Stimulated activated naive CD4-positive, alpha-beta T cell treated with Interleukin-2 at 50 U/mL for 16 hours (primary cell): Measurements from ENCODE around the gene TMEM123.

Source experiments
- DNase-seq: peaks from one replicate; lab custom pipeline; 2025; lab: John Stamatoyannopoulos, UW

Gene TMEM123

DNA sequence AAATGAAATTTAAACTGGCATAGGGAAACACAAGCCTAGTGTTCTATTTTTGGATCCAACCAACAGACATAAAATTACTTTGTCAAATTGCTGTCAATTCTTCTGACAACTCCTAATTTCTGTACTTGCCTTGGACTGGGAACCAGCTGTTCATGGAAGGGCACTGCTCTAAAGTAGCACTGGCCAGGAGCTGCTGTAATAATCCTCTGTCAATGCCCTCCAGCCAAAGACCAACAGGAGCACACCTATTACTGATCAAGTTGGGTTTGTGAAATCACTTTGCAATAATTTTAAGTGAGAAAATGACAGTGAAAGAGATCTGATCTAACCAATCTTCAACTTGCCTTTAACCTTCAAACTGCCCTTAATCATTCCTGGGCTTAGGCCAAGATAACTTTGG lies 18.9 kb upstream of the TMEM123 start:
- no peak for DNase-seq

DNA sequence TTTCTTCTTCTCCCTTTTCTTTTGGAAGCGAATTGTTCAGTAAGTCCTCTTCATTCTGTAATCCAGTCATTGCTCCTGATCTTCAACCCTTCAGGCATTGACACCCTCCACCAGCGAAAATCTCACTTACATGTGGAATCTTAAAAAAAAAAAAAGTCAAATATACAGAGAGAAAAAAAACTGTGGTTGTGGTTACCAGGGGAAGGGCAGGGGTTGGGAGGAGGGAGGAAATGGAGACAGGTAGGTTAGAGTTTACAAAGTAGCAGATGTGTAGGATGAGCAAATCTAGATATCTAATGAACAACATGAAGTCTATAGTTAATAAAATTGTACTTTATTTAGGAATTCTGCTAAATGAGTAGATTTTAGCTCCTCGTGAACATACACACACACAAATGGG lies 17.7 kb upstream of the TMEM123 start:
- no peak for DNase-seq

DNA sequence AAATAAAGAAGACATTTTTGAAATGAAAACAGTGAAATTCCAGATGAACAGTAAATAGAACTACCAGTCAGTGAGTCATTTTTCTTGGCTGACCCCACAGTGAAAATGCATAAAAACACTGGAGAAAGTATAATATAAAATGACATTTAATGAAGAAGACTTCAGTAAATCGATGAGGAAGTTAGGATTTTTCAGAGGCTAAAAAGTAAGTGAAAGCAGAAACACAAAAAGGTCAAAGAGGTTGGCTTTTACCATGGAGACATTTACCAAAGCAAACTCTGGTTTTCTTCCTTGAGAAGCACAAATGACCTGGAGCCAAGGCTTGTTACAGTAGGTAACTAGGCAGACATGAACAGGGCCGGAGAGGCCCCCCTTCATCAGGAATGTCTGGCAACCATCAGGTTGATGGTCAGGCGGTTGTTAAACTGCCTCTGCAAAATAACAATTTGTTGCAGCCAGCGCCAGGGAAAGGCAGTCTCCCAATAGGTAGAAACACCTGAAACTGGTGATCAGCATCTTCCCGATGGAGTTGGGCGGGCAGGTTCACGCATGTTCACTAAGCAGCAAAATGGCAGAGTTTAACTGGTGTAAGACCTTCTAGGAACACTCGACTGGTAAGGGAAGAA lies 16.7 kb upstream of the TMEM123 start:
- DNase-seq, result no peak

DNA sequence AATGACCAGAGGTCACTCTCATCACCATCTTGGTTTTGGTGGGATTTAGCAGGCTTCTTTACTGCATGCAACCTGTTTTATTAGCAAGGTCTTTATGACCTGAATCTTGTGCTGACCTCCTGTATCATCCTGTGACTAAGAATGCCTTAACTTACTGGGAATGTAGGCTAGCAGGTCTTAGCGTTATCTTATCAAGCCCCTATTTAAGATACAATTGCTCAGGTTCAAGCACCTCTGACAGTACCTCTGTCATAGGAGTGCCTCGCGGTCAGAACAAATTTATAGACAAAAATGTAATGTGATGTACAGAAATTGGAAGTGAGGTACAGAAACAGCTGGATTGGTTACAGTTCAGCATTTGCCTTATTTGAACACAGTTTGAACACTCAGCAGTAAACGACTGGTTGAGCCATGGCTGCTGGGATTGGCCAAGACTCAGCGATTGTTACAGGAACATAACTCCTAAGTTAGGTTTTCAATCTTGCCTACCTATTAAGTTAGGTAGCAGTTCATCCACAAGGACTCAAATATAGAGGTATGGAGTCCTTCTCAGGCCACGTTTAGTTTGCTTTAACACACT lies 16.1 kb upstream of the TMEM123 start:
- DNase-seq, result no peak

DNA sequence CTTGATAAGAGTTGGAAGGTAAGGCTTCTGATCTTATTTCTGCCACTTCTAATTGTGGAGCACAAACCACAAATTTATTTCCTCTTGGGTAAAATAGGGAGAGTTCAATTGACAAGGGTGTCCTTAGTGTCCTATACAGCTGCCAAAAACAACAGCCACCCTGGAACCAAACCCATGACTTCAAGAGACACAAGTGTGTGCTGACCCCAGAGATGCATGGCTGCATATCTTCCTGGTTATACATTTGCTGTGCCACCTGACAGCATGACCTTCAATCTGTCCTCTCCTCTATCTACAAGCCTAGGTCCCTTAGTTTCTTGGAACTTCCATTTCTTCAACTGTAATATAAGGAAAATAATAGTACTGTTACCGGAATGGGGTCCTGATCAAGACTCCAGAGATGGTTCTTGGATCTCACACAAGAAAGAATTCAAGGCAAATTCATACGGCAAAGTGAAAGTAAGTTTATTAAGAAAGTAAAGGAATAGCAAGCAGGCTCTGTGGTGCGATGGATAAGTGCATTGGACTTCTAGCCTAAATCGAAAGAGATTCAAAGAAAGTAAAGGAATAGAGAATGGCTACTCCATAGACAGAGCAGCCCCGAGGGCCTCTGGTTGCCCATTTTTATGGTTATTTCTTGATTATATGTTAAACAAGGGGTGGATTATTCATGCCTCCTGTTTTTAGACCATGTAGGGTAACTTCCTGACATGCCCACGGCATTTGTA lies 15.5 kb upstream of the TMEM123 start:
- no peak for DNase-seq

DNA sequence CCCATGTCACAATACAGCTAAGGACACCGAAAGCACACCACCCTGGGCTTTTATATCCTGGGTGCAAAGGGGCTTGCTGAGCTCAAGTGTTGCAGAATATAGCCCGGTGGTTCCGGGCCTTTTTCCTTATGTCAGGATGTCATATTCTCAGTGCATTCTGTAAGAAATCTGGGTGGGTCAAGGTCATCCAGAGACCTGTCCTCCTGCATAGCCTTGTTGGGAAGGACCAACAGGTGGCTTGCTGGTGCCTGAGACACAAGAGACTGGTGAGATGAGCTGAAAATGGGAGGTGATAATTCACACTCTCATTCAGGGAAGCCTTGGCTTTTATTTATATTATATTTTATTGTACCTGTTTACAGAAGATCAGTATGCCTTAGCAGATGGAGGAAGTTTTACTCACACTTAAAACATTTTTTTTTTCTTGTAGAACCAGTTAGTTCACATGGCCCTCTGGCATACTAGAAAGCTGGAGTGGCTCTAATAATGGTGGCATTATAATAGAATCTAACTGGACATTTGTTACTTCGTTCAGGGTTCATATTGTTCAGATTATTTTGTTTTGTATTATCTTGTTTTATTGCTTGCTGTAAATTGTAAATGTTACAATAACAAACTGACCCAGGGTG lies 14.6 kb upstream of the TMEM123 start:
- DNase-seq, result no peak

DNA sequence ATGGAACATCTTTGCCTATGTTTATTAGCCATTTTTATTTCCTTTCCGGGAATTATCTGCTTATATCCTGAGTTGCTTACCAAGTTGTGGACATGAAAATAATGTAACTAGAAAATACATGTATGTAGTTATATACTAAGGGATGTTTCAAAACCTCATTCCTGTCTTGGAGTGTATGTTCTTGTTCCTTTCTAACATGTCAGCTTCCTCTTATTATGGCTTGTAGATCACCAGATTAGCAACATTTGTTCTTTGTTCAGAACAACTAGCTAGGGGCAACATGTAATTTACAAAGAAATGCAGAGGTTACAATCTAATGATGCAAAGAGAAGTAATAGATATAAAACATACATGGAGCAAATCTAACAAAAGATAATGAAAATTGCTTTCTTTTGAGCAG lies 13.1 kb upstream of the TMEM123 start:
- DNase-seq, result no peak

DNA sequence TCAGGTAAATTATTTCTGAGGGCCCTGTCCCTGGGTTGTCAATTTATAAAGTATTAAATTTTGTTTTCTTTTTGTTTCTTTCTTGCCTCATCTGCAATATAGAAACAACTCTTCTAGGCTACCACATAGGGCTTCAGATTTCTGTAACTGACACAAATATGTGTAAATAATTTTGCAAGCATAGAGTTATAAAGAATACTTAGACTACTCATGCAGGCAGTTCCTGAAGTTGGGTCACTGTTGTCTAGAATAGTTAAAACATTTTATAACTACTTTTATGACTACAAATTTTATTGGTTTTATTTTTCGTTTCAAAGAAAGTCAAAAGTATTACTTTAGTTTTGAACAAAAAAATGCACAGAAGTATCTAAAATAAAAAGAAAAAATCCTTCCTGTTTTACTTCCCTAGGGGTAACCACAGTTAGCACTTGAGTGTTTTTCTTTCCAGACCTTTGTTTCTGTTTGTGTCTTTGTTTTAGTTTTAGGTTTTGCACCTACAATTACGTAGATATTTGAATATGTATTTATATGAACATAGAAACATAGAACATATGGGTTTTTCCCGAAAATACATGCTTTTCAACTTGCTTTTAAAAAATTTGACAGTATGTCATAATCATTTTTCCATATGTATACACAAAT lies 12.4 kb upstream of the TMEM123 start:
- DNase-seq, result no peak

DNA sequence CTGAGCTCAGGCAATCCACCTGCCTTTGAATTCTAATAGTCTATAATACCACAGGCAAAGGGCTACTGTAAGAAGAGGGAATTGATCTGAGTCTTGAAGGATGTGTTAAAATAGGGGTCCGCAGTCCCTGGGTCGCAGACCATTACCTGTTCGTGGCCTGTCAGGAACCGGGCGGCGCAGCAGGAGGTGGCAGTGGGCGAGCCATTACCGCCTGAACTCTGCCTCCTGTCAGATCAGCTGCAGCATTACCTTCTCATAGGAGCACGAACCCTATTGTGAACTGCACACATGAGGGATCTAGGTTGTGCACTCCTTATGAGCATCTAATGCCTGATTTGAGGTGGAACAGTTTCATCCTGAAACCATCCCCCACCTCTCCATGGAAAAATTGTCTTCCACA lies 11.5 kb upstream of the TMEM123 start:
- DNase-seq, result no peak

DNA sequence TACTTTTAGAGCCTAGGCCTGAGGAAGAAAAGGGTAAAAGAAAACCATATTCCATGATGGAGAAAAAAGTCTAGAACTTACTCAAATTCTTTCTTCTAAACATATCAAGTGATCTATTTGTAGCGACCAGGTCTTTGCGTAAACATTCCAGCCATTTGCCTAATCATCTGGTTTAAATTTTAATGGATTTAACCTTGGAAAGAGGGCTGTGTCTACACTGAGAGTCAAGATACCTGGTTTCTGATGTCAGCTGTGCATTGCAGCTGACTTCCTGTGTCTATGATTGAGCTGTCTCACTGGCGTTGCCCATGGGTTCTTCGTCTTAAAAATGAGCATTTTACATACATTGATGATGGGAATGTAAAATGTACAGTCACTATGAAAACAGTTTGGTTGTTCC lies 10.0 kb upstream of the TMEM123 start:
- DNase-seq, result no peak

DNA sequence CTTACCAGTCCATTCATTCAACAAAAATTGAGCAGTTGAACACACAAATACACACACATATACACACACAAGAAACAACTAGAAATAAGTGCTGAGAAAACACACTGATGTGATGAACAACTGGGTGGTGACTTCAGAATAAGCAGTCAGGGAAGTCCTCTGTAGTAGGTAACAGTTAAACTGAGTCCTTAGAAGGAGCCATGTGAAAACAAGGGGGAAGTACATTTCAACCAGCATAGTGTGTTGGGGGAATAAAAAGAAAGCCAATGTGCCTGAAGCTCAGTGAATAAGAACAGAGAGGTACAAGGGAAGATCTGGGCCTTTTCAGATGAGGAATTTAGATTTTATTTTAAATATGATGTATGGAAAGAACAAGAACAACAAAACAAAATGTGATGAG lies 6.8 kb upstream of the TMEM123 start:
- no peak for DNase-seq

DNA sequence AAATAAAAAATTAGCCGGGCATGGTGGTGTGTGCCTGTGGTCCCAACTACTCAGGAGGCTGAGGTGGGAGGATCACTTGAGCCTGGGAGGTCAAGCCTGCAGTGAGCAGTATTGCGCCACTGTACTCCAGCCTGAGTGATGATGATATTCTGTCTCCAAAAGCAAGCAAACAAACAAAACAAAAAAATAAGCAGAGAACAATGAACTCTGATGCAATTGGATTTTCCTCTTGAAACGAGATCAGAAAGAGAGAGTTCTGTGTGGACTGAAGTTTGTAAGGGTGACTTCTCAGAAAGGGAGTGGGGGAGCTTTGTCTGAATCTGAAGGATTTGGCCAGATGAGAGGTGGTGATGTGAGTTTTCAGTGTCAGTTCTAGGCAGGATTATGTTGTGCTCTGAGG lies 6.0 kb upstream of the TMEM123 start:
- DNase-seq, result no peak

DNA sequence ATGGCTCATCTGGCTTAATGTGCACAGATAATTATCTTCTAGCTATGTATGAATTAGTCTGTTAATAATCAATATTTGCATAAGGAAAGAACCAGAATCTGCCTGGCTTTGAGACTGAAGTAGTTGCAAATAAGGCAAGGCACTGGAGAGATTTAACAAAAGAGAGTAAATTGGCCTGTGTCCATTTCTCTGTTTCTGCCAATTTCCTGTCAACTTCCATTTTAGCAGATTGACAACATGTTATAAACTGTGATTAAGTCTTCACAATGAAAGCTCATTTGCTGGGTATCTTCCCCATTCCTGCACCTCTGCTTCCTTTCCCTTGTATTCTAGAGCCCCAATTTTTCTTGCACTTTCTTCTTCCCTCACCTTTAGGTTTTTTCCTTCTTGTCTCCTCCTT lies 5.3 kb upstream of the TMEM123 start:
- DNase-seq, result no peak

DNA sequence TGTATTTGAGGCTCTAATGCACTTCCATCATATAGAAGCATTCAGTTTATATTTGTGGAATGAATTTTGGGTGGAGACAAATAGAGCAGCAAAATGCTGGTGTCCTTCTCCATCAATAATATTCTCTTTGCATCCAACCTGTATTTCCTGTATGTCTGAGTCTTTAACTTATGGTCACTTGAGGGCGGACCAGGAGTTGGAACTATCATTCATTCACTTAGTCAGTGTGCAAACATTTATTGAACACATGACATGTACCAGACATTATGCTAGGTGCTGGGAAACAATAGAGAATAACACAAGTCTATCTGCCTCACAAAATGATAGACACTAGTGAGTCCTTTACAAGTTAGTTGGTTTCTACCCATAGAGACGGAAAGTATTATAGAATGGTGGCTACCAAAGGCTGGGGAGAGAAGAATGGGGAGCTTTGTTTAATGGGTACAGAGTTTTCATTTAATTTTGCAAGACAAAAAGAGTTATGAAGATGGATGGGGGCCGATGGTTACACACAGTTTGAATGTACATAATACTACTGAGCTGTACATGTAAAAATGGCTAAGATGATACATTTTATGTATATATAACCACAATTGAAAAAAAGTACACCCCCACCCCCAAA lies 4.6 kb upstream of the TMEM123 start:
- no peak for DNase-seq

DNA sequence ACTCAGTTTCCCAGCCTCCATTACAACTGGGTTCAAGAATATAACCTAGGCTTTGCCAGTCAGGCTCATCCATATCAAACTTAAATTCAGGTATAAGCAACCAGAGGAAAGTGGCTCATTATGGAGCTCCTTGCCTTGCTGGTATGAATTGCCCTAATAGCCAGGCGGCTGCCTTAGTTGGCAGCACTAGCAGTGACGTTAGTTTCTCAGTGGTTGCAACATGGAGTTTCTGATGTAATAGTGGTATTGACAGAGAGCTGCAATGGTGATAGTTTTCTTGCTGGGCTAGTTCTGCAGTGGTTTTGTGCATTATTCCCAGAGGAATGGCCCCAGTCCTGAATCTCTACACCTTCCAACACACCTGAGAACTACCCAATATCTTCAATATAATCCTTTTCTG lies 3.8 kb upstream of the TMEM123 start:
- no peak for DNase-seq

DNA sequence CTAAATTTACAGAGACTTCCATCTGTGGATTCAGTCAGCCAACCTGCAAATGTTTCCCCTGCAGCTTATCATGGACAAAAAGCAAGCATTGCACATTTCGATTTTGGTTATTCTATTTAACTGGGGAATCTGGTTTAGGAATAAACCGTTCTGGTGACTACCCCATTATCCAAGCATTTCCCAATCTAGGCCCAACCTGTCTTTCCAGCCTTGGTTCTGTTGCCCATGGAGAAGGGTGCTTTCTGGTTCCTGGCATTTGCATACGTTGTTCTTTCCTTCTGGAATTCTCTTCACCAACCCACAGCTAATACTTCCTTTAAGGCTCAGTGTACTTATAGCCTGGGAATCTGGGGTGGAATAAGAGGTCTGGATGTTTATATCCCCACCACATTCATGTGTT lies 1.4 kb upstream of the TMEM123 start:
- DNase-seq, result no peak

DNA sequence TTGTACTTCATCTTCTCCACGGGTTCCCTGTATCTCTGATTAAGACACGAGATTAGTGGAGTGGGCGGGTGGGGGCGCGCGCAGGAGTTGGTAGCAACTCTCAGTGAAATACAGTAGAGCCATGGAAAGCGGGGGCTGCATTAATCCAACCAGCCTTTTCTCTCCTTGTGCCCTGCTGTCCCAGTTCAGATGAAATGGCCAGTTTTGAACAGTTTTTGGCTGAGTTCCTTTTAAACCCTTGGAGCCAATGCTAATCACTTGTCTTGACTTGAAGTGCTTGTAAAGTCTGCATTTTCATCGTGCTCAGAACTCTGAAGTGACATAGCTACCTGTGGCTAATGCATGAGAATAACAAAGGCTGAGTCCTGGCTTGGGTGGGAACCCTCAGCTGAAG lies 734 bp upstream of the TMEM123 start:
- DNase-seq, result peak; percentile 63

DNA sequence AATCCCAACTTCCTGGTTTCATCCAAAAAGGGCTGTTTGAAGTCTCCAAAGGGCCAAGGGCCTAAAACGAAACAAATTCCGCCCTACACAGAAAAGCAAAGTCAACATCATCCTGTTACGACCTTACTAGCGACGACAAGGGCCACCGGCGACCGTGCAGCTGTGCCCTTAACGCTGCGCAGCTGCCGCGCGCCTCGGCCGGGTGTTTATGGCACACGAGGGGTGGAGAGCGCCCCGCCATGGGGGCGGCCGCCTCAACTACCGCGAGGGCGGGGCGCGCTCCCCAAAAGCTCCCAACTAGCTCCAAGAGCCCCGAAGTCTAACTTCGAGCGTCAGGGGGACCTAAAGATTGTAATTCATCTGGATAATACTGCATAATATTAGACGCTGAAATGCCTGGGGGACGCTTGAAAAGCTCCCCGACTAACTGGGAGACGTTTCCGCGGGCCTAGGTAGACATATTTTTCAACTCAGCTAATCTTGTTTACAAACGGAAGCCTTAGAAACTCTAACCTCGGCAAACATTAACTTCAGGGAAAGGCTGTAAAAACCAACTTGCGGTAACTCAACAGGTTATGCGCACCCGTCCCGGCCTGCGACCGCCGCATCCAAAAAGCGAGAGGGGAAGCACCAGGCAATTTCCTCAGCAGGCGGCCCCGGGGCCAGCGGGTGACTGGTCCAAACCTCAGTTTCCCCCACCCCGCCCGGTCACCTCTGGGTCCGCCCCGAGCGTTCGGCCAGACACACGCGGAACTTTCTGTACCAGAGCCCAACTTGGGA lies 694 bp downstream of the TMEM123 start:
- DNase-seq, result peak; percentile 67

DNA sequence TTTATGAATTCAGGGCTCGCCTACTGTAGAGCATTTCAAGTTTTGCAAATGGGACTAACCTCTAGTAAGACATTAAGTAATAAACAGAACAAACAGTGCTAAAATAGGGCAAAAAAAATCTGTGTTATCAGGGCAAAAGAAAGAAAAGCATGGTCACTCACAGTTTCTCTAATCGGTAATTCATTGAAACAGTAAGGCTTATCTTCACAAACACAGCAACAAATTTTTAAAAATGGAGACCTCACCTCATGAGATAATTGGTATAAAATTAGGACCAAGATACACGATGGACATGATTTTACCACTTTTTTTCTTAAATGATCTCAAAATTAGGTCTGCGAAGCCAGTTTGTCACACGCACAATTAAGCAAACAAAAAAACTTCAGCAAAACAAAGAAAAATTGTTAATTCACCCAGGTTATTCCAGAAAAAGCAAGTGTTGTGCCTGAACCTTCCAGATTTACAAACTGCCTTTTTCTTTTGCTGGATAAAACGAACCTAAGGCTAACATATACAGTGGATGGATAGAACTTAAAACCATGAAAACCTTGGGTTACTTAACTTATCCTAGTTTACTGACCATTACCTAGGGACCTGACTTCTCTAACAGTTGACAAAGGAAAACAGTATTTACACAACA lies 1.4 kb downstream of the TMEM123 start:
- no peak for DNase-seq

DNA sequence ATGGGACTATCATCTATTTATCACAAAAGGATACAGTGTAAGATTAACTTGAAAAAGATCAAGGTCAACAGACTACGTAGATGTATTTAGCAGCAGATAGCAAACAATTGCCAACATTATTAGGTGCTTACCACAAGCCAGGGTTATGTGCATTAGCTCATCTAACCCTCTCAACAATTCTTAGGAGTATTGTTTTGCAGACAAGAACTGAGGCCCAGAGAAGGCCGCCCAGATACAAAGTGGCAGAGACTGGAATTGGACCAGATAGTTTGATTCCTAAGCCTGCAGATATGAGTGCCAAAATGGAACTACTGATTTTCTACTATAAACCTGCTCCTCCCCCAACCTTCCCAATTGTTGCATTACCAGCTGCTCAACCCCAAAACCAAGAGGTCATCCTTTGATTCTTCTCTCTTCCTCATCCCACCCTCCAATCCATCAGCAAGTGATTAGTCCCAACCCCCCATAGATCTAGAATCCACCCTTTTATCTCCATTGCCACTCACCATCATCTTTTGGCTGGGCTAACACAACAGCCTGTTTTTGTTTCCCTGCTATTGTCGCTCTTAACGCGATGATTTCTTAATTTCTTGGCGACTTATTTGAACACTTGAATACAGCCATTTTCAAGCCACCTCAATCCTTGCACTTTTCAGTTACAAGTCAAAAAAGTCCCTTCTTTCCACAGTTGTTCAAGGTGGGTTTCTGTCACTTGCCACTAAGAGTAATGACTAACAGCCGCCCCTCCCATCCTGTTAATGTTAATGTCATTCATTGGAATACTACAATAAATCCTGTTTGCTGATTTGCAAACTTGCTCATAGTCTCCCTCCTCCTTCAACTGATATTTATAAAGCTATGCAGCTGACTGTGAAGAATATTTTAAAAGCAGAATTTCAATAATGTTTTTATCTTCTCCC lies 2.7 kb downstream of the TMEM123 start:
- DNase-seq, result no peak
